H54 (cell line): ENCODE results near the gene BTBD16.

ENCODE experiments used
- DNase-seq: peaks from one replicate; pipeline ENCODE4 v3.0.0; 2011; ENCODE audit warnings: low spot score, mixed read lengths; ENCODE audit not compliant: insufficient read length
- FAIRE-seq: peaks from 3 replicates; lab custom pipeline; 2011; peaks lifted over from hg19 to GRCh38; lab: Jason Lieb, UNC
- POLR2A ChIP-seq: IDR thresholded peaks from 2 replicates; pipeline ENCODE4 v1.6.1; 2011; ENCODE audit warnings: low read depth, mild to moderate bottlenecking, low read length

The BTBD16 gene

DNA sequence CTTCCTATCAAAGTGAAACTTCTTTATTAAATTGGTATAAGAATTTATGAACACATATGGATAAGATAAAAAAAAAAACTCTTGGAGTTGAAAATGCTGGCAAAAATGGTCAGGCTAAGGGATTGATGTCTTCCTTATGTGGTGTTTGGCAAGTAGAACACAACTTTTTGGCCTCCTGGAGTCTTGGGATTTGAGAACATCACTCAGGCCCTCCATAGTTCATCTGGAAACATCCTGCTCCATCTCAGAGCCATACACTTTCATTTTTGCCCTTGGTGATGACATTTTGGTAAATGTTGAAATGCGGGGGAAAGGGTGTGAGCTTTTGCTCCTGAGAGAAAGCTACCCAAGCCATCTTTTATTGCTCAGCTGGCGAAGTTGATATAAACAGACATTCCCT is 27.5 kb upstream of the BTBD16 start:
- no peak for TF ChIP-seq POLR2A
- DNase-seq: no peak
- no peak for FAIRE-seq

GRCh38 chr10:122244001-122244975 is 26.8 kb upstream of the BTBD16 start:
- TF ChIP-seq POLR2A: no peak
- DNase-seq (no peak), FAIRE-seq (no peak)

DNA sequence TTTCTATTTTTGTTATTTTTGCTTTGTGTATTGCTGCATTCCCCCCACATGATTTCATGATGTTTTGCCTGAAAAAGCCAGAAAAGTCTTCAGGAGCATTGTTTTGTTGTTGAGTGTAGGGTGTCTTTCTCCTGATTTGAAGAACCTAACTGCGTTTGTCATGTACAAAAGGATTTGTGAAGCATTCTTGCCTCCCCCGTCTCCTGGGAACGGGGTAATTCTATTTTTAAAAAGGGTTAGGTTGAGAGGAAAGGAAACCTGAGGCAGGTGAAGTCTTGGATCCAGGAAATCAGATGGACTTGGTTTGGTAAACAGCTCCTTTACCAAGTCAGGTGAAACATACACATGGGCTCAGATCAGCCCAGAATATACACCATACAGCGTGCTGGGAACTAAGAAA is 26.0 kb upstream of the BTBD16 start:
- no peak for FAIRE-seq
- TF ChIP-seq POLR2A: no peak
- DNase-seq: no peak

- no peak for TF ChIP-seq POLR2A
- DNase-seq: no peak
- FAIRE-seq: no peak
These were observed 25.2 kb upstream of the BTBD16 start for GRCh38 chr10:122245897-122246296.

DNA sequence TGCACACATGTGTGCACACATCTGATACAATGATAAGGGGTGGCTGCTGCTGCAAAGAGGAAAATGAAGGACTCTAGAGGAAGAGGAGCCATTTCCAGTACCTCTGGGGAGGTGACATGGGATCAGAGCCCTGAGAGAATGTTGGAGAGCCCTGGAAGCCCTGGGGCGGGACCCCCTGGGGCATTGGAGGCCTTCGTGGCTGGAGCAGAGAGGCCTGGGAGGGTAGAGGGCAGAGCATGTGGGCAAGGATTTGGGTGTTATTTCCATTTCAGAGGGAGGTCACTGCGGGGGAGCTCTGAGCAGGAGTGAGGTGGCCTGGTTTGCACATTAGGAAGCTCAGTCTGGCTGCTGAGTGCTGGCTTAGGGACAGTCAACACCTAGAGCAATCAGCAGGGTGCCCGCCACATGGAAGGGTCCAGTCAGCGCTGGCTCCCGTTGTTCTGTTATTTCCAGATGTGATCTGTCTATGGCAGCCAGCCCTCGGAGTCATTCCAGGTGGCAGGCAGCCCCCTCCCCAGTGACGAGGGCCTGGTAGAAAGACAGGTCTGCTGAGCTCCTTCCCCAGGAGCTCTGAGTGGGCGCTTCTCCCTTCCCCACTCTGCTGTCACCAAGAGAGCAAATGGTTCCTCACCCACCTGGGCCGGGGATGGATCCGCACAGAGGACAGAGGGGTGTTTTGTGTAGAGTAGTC is 24.1 kb upstream of the BTBD16 start:
- no peak for DNase-seq
- no peak for FAIRE-seq
- no peak for TF ChIP-seq POLR2A

DNA sequence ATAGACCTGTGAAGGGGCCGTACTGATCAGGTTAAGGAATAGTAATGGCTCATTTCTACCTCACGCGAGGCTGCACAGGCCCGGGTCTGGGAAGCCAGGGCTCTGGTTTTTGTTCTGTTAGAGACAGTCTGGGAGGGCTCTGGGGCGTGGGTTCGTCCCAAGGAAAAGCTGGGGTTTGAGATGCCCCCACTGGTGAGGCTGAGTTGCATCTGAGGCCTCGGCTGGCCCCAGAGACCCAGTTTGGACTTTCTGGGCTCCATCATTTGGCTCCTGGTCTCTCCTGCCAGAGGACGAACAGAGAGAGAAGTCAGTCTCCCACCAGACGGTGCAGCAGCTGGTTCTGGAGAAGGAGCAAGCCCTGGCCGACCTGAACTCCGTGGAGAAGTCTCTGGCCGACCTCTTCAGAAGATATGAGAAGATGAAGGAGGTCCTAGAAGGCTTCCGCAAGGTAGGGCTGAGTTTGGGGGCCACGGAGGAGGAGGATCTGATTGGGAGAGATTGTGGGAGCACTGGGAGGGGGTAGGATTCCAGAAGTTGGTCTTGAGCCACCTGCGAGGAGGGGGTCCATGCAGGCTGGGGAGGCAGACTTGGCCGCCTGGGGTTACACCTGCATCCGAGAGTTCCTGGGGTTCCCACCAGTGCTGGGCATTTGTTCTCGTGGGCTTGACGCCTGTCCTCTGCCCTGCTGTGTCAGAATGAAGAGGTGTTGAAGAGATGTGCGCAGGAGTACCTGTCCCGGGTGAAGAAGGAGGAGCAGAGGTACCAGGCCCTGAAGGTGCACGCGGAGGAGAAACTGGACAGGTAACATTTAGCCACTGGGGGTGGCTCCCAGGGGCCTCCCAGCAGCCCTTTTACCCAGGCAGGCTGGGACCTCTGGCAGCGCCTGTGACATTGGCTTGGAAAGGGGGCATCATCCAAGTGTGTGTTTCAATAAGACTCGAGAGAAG is 22.5 kb upstream of the BTBD16 start:
- DNase-seq: no peak
- no peak for TF ChIP-seq POLR2A
- no peak for FAIRE-seq

GRCh38 chr10:122249303-122249850 is 21.7 kb upstream of the BTBD16 start:
- no peak for FAIRE-seq

GRCh38 chr10:122249991-122250750 is 20.9 kb upstream of the BTBD16 start:
- DNase-seq (no peak), FAIRE-seq (no peak)
- no peak for TF ChIP-seq POLR2A

More at GRCh38 chr10:122249303-122249850, 21.7 kb upstream of the BTBD16 start:
- DNase-seq: no peak
- no peak for TF ChIP-seq POLR2A

DNA sequence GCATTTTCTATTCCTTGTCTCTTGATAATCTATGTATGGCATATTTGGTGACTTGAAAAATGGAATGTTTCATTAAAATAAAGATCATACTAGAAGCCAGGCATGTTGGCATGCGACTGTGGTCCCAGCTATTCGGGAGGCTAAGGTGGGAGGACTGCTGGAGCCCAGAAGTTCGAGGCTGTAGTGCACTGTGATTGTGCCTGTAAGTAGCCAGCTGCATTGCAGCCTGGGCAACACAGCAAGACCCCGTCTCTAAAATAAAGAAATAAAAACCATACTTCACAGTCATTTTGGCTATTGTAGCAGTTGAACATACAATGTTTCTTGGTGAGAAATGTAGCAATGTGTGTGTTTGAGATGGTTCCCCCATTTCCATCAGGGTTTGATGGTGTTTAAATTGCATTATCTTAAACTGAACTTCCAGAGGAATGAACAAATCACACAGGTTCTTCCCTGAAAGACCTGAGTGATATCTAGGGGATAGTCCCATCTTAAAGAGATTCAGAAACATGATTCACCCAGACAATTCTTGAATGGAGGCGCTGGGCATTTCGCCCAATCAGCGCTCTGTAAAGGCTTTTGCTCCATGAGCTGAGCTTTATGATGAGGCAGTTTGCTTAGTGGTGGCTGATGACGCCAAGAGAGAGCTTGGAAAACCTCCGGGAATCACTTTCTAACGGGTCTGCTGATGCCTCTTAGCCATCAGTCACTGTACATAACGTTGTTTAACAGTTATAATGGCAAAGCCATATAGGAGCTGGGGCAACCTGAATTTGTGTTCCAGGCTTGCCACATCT is 19.4 kb upstream of the BTBD16 start:
- DNase-seq (no peak), FAIRE-seq (no peak)
- no peak for TF ChIP-seq POLR2A

DNA sequence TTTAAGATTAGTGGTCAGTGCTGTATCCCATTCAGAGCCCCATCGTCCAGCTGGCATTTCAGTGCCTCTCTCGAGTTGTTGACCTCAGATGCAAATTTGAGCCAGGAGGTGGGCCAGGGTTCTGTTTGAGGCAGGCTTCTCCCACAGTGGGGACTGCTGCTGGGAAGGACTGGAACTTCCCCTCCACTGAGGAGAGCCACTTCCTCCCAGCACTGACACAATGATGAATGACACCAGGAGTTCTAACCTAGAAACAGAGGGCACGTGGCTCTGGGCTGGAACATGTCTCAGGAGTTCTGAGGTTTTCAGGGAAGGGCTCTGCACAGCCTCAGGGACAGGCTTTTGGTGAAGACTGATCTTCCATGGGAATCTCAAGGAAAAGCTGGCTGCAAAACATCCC is 18.3 kb upstream of the BTBD16 start:
- FAIRE-seq (no peak), DNase-seq (no peak)
- no peak for TF ChIP-seq POLR2A

GRCh38 chr10:122253605-122254004 is 17.5 kb upstream of the BTBD16 start:
- no peak for FAIRE-seq
- DNase-seq: no peak
- TF ChIP-seq POLR2A: no peak

GRCh38 chr10:122254831-122255230 is 16.3 kb upstream of the BTBD16 start:
- FAIRE-seq: no peak
- no peak for DNase-seq
- no peak for TF ChIP-seq POLR2A
